Lower leg skin (tissue), 4 donors: Measurements from ENCODE around the gene CHAC1. TPM values are rescaled to one million over a fixed set of nuclear protein-coding genes. Genes with fewer than 3 reads are reported as not detected.

Experiments
- DNase-seq, 2 donors: peaks; one replicate each; pipeline ENCODE4 v3.0.0-alpha.2; 2019; ENCODE audit warnings: low spot score in 2 of 2
- H3K4me3 ChIP-seq: fragments of 200-600 bp; sonication (generic); 2 replicates; pipeline ENCODE4 v1.5.1; 2017; ENCODE audit warnings: mild to moderate bottlenecking, low read depth; ENCODE audit not compliant: poor library complexity, severe bottlenecking
- CTCF ChIP-seq, 3 donors: fragments of 450-650 bp; IDR thresholded peaks; one replicate each; pipeline ENCODE4 v1.5.1; 2016; ENCODE audit warnings: antibody characterized with exemption in 3 of 3, mild to moderate bottlenecking in 3 of 3, moderate library complexity in 2 of 3
- POLR2A ChIP-seq, 2 donors: fragments of 450-650 bp; IDR thresholded peaks; one replicate each; pipeline ENCODE4 v1.6.1; 2016 to 2017; ENCODE audit warnings: antibody characterized with exemption in 2 of 2, mild to moderate bottlenecking in 1 of 2, moderate library complexity in 1 of 2
- WGBS, 2 donors: methylation state at CpG; one replicate each; pipeline ENCODE4 v1.1.5; 2018; 5-methylcytosine and 5-hydroxymethylcytosine counted together
- intact Hi-C: fragments of 100-400 bp; cut with DNase I; formaldehyde crosslinking; loops from one replicate; pipeline ENCODE4 v1.15.0; 2023; ENCODE audit warnings: low total_unique reads
- total RNA-seq, 4 donors: library from RNA; depleted of rRNA; stranded (reverse); fragments of >200 nt; gene quantifications; one replicate each; pipeline ENCODE4 v1.1.0, GENCODE V29; 2016

CHAC1 gene
- total RNA-seq, 4 donors from 2014 or later = 0.81 to 13.6 (median 4.4) TPM; not detected in 1

- DNase-seq = no peak
- 91% methylated on average over 3 of the region's 3 CpGs for WGBS, 2 donors
- H3K4me3 ChIP-seq = no peak overlapping the region
- intact Hi-C loops = no loop called here
- TF ChIP-seq POLR2A (IDR thresholded peaks at IDR 0.05) (no peak), CTCF (IDR thresholded peaks at IDR 0.05) (no peak)
These were observed 38.1 kb downstream of the CHAC1 start for GRCh38 chr15:40991355-40991754.

GRCh38 chr15:40992241-40992741 lies 39.0 kb downstream of the CHAC1 start:
- intact Hi-C loops = no loop called here
- 33 to 37% methylated on average over 1 of the region's 1 CpG for WGBS, 2 donors
- H3K4me3 ChIP-seq = no peak overlapping the region
- no peak for TF ChIP-seq CTCF (IDR thresholded peaks at IDR 0.05)
- DNase-seq = no peak

- TF ChIP-seq CTCF (IDR thresholded peaks at IDR 0.05) (no peak), POLR2A (IDR thresholded peaks at IDR 0.05) (no peak)
- no peak overlapping the region for H3K4me3 ChIP-seq
- intact Hi-C loops = no loop called here
- WGBS, 2 donors = 68 to 78% methylated on average over 5 of the region's 5 CpGs
- no peak for DNase-seq
These were observed 39.6 kb downstream of the CHAC1 start for GRCh38 chr15:40992825-40993224.

GRCh38 chr15:40995656-40996055 lies 42.4 kb downstream of the CHAC1 start:
- 89 to 94% methylated on average over 3 of the region's 3 CpGs for WGBS, 2 donors
- no peak for DNase-seq

GRCh38 chr15:40999190-40999589 lies 45.9 kb downstream of the CHAC1 start:
- intact Hi-C loops = no loop called here
- WGBS, 2 donors = 92 to 97% methylated on average over 4 of the region's 4 CpGs
- no peak for DNase-seq
- H3K4me3 ChIP-seq = no peak overlapping the region
- TF ChIP-seq POLR2A (IDR thresholded peaks at IDR 0.05) (no peak), CTCF (IDR thresholded peaks at IDR 0.05) (no peak)

More at GRCh38 chr15:40995656-40996055, 42.4 kb downstream of the CHAC1 start:
- intact Hi-C loops = no loop called here
- TF ChIP-seq CTCF (IDR thresholded peaks at IDR 0.05) = no peak
- TF ChIP-seq POLR2A (IDR thresholded peaks at IDR 0.05) = no peak
- H3K4me3 ChIP-seq = no peak overlapping the region

GRCh38 chr15:41001524-41002214 lies 48.4 kb downstream of the CHAC1 start:
- 83 to 87% methylated on average over 5 of the region's 5 CpGs for WGBS, 2 donors
- no peak for DNase-seq
- TF ChIP-seq CTCF (IDR thresholded peaks at IDR 0.05) = no peak
- TF ChIP-seq POLR2A (IDR thresholded peaks at IDR 0.05) = no peak
- no peak overlapping the region for H3K4me3 ChIP-seq
- intact Hi-C loops = no loop called here
